ENCODE results near the gene ABCC5.

- no peak for TF ChIP-seq EZH2 (IDR thresholded peaks at IDR 0.05)
- no peak for TF ChIP-seq POLR2AphosphoS5 (IDR thresholded peaks at IDR 0.05; ENCODE audit: borderline replicate concordance, low read depth, low read length)
- TF ChIP-seq FOXP2 (optimal IDR thresholded peaks at IDR 0.05; ENCODE audit: control extremely low read depth, extremely low read length, insufficient read depth), result no peak
Observed at GRCh38 chr3:183907911-183908331, 109.8 kb downstream of the ABCC5 start.

Measured in SK-N-MC (cell line).